GM19324 (cell line): ENCODE measurements around the gene KLHDC4.

ENCODE experiments used
- ATAC-seq: cut with Tn5 transposase; IDR thresholded peaks from one replicate; pipeline ENCODE4 v1.9.1; 2021; ENCODE audit warnings: mild to moderate bottlenecking, moderate library complexity; ENCODE audit not compliant: unreplicated experiment, low FRiP score

The KLHDC4 gene

GRCh38 chr16:87671221-87671620 lies 94.6 kb downstream of the KLHDC4 start:
- ATAC-seq, result no peak

- ATAC-seq, result no peak
These were observed 96.1 kb downstream of the KLHDC4 start for GRCh38 chr16:87669672-87670071.

GRCh38 chr16:87667946-87668345 lies 97.8 kb downstream of the KLHDC4 start:
- ATAC-seq, result no peak

GRCh38 chr16:87667443-87667842 lies 98.3 kb downstream of the KLHDC4 start:
- ATAC-seq, result no peak

- ATAC-seq, result no peak
These were observed 98.9 kb downstream of the KLHDC4 start for GRCh38 chr16:87666919-87667318.

GRCh38 chr16:87665193-87665592 lies 100.6 kb downstream of the KLHDC4 start:
- ATAC-seq, result no peak

GRCh38 chr16:87664792-87665191 lies 101.0 kb downstream of the KLHDC4 start:
- no peak for ATAC-seq

- no peak for ATAC-seq
These were observed 103.3 kb downstream of the KLHDC4 start for GRCh38 chr16:87662254-87663204.

GRCh38 chr16:87661561-87661960 lies 104.2 kb downstream of the KLHDC4 start:
- no peak for ATAC-seq

- no peak for ATAC-seq
These were observed 107.1 kb downstream of the KLHDC4 start for GRCh38 chr16:87658564-87659225.
